Subcutaneous adipose tissue (tissue), 4 donors: Measurements from ENCODE around the gene TMEM131L. TPM values are rescaled to one million over a fixed set of nuclear protein-coding genes. Genes with fewer than 3 reads are reported as not detected.

Experiments
- total RNA-seq, 4 donors: library from RNA; depleted of rRNA; stranded (reverse); fragments of >200 nt; gene quantifications; one replicate each; pipeline ENCODE4 v1.1.0, GENCODE V29; 2016
- TF ChIP-seq, protein P1 (sequence below): fragments of 450-650 bp; IDR thresholded peaks from one replicate; pipeline ENCODE4 v1.5.1; 2016; ENCODE audit warnings: low read depth, mild to moderate bottlenecking, control low read depth, antibody characterized with exemption, moderate library complexity

TMEM131L gene
- total RNA-seq, 4 donors from 2014 or later = 24.7 to 43.5 (median 34.3) TPM

DNA sequence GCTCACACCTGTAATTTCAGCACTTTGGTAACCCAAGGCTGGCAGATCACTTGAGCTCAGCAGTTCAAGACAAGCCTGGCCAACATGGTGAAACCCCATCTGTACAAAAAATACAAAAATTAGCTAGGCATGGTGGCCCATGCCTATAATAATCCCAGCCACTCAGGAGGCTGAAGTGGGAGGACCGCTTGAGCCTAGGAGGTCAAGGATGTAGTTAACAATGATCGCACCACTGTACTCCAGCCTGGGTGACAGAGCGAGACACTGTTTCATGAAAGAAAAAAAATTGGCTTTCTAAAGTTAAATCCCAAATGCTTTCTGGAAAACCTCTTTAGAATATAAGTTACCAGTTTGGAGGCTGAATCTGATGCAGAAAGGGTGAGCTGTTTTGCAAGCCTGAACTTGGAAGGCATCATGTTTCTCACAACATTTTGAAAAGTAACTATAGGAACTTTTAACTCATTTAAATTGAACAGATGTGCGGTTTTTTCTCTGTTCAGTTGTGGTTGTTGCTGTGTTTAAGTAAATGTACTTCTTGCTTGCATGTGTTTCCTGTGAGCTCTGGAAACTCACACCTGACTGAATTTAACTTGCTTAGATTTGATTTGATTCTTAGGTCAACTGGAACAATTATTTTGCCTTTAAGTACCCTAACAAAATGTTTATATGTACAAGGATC, 39.8 kb upstream of the TMEM131L start:
- TF ChIP-seq, protein P1, sequence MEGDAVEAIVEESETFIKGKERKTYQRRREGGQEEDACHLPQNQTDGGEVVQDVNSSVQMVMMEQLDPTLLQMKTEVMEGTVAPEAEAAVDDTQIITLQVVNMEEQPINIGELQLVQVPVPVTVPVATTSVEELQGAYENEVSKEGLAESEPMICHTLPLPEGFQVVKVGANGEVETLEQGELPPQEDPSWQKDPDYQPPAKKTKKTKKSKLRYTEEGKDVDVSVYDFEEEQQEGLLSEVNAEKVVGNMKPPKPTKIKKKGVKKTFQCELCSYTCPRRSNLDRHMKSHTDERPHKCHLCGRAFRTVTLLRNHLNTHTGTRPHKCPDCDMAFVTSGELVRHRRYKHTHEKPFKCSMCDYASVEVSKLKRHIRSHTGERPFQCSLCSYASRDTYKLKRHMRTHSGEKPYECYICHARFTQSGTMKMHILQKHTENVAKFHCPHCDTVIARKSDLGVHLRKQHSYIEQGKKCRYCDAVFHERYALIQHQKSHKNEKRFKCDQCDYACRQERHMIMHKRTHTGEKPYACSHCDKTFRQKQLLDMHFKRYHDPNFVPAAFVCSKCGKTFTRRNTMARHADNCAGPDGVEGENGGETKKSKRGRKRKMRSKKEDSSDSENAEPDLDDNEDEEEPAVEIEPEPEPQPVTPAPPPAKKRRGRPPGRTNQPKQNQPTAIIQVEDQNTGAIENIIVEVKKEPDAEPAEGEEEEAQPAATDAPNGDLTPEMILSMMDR = no peak

DNA sequence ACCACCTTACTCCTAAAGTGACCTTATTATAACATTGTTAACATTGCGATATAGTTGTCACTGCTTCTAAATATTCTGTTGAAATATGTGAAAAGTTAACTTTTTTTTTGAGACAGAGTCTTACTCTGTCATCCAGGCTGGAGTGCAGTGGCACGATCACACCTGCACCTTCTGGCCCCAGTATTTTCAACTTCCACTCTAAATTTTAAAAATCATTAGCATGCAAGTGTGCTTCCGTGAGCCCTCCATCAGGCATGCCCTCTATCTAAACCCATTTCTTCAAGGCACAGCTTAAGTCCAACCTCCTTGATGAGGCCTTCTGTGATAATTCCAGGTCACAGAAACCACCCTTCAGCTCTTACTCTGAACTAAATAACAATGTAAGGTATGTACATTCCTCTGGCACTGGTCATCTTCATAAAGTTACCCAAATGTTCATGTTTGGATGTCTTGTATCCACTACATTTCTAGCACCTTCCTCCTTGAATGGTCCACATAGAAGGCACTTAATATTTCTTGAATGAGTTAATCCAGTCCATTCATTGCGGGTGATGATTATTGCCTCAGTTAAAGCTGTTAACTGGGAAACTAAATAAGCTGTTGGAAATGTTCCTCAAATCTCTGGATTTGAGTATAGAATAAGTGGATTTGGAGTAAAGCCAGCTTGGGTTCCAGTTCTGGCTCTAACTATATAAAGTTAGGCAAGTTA, 38.6 kb upstream of the TMEM131L start:
- TF ChIP-seq, protein P1 = no peak

DNA sequence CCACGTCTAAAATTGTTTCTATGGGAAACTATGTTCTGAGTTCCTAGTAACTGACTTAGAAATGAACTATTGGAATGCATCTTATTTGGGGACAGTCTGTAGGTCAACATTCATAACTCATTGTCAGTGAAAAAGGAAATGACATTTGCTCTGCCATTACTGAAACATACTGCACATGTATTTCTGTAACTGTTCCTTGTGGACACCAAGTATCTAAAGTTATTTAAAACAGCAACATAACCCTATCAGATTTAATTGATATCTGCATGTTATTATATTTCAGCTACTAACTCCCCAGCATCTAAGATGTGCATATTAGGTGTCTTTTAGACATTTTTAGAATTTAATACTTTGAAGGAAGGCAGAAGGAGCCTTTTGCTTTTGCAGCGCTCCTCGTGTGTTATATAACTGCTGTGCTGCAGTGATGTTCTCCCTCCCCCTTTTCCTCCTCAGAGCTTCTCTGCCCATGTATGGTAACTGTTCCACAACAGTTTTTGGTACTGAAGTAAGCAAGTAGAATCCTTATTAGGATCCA, 37.2 kb upstream of the TMEM131L start:
- TF ChIP-seq, protein P1 = no peak

DNA sequence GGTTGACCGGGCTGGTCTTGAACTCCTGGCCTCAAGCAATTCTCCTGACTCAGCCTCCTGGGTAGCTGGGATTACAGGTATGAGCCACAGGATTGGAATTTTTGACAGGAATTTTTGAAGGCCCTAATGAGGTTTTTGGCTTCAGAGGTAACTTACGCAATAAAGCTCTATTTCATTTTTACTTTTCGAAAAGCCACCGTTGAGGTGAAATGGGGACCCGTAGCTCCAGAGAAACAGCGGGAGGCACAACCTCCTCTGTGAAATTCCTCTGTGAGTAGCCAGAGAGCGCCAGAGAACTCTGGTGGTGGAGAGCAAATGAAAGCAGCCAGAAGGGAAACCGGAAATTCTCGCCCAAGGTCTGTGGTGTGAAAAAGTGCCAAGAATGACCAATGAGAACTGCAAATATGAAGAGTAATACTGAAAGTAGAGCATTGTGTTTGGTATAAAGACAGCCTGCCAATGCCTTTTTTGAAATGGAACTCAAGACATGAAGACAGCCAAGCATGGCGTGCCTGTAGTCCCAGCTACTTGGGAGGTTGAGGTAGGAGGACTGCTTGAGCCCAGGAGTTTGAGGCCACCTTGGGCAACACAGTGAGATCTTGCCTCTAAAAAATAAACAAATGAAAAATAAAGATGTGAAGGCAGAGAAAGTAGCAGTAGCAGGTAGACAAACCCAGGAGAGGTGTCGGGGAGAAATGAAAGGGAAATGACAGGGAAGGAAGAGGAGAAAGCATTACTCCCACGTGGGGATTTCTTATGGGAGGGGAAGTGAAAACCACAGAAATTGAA, 33.0 kb upstream of the TMEM131L start:
- TF ChIP-seq, protein P1 = no peak

DNA sequence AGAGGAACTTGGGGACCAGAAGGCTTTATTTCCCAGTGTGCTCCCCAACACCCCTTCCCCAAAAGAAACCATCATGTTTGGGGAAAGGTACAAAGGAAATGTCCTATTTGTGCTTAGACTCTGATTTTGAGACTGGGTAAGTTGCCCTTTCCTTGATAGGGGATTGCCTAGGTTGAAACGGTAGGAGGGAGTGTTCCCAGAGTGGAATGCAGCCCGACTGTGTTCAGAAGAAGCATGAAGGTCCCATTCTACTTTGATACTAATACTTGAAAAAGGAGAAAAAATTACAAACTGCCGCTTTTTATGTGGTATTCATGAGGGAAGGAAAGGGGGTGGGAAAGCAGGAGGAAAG, 32.4 kb upstream of the TMEM131L start:
- TF ChIP-seq, protein P1 = no peak

DNA sequence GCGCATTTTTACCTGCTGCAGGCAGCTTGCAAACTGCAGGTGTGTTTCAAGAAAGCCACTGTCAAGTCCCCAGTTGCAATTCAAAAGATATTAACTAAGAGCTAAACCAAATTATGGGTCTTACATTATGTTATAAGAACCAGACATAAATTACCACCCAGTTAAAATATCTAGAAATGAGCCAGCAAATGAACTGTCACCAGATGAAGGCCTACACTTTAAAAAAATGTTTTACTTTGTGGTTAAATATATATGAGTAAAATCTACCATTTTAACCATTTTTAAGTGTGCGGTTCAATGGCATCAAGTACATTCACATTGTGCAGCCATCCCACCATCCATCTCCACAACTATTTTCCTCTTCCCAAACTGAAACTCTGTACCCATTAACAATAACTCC, 32.0 kb upstream of the TMEM131L start:
- TF ChIP-seq, protein P1 = no peak
